ENCODE measurements around the gene CABP7.
A peak's percentile ranks its signal among the peaks of the same experiment; 100 is the strongest.

The CABP7 gene

DNA sequence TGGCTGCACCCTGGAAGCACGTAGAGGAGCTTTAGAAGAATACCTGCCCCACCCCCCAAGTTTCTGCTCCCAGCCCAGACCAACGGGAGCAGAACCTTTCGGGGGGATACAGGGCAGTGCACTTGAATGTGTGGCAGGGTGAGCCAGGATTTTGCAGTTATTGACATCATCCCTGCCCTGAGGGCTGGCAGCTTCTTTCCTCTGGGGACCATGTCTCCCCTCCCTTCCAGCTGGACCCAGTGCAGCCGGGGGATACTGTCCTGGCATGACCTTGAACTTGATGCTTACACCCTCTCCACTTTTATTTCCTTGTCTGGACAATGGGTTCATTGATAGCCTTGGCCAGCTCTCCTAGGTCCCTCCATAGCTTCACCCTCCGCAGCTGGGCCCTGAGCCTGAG is 4.1 kb upstream of the CABP7 start:
- no peak for DNase-seq (ENCODE audit: low read depth)
- no peak overlapping the region for H3K4me3 ChIP-seq (replicated peaks; ENCODE audit: low read depth, low read length)
- TF ChIP-seq, protein P1, sequence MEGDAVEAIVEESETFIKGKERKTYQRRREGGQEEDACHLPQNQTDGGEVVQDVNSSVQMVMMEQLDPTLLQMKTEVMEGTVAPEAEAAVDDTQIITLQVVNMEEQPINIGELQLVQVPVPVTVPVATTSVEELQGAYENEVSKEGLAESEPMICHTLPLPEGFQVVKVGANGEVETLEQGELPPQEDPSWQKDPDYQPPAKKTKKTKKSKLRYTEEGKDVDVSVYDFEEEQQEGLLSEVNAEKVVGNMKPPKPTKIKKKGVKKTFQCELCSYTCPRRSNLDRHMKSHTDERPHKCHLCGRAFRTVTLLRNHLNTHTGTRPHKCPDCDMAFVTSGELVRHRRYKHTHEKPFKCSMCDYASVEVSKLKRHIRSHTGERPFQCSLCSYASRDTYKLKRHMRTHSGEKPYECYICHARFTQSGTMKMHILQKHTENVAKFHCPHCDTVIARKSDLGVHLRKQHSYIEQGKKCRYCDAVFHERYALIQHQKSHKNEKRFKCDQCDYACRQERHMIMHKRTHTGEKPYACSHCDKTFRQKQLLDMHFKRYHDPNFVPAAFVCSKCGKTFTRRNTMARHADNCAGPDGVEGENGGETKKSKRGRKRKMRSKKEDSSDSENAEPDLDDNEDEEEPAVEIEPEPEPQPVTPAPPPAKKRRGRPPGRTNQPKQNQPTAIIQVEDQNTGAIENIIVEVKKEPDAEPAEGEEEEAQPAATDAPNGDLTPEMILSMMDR (IDR thresholded peaks at IDR 0.05; ENCODE audit: low read length, missing control alignments), result no peak

DNA sequence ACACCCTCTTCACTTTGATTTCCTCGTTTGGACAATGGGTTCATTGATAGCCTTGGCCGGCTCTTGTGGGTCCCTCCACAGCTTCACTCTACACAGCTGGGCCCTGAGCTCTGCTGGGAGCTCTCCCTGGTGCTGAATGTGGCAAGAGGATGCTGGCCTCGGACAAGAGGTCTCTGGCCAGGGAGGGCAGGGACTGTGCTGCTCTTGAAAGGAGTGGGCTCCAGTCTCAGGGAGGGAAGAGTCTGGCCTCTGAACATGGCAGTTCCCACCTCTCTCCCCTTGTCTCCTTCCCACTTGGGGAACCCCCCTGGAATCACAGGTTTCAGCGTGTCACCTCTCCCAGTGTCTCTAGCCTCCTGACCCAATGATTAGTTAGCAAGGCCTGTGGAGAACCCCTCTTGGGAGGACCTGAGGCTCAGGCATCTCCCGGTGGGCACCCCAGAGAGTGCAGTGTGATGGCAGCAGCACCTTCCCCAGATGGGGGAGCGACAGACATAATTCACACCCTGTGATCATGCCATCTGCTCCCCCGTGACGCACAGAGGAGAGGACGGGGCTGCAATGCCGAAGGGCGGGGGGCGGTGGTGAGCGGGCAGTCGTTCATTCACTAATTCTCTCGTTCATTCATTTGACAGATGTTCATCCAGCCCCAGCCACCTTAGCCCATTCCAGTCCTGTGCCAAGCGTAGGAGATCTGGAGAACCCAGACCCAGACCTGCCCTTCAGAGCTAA is 2.8 kb upstream of the CABP7 start:
- H3K4me3 ChIP-seq (replicated peaks; ENCODE audit: low read depth, low read length), result no peak overlapping the region
- DNase-seq (ENCODE audit: low read depth), result peak; percentile 86
- TF ChIP-seq, protein P1 (IDR thresholded peaks at IDR 0.05; ENCODE audit: low read length, missing control alignments), result no peak

DNA sequence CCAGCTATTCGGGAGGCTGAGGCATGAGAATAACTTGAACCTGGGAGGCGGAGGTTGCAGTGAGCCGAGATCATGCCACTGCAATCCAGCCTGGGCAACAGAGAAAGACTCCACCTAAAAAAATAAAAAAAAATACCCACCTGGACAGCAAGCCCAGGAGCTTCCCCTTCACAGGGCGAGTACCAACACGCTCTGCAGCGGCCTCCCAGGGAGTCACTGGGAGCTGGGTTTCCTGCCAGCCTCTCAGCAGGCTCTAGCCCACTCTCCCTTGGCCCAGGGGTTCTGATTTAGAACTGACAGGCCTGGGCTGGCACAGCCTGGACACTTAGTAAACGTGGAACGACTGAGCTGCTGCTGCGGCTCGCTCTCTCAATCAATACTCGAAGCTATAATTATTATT is 2.0 kb upstream of the CABP7 start:
- no peak overlapping the region for H3K4me3 ChIP-seq (replicated peaks; ENCODE audit: low read depth, low read length)
- no peak for DNase-seq (ENCODE audit: low read depth)
- TF ChIP-seq, protein P1 (IDR thresholded peaks at IDR 0.05; ENCODE audit: low read length, missing control alignments), result no peak

DNA sequence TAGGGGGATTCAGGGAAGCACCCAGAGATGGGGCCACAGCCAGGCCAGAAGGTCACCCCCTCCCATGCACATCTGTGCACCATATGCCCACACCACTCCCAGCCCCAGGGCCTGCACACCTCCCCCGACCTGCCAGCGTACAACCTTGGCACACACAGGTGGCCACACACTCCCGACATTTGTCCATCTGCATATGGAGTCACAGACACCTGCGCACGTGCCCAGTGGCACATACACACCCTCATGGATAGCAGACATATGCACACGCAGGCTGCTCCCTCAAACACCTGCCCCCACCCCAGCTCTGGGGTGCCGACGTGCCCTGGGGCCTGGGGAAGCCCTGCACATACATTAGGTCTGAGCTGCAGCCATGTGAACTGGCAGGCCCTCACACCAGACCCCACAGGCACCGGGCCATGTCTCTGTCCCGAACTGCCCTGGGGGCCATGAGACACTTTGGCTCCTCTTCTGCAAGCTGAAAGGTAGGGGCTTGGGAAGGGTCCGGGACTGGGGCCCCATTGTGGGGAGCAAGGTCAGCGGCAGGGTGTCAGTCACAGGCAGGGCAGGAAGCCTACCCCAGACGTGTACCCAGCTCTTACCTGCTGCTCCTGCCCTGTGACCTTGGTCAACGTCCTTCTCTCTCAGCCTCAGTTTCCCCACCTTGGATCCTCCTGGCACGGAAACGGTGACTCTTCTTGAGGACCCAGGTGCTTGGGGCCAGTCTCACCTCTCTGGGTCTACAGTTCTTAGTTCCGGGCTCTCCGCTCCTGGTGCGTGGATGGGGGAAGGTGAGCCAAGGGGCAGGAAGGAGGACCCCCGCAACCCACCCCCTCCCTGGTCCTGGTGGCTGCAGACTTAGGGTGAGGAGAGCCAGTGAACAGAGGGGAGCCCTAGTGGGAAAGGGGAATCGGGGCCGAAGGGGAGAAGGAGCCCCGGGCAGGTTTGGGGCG is 579 bp upstream of the CABP7 start:
- no peak overlapping the region for H3K4me3 ChIP-seq (replicated peaks; ENCODE audit: low read depth, low read length)
- TF ChIP-seq, protein P1 (IDR thresholded peaks at IDR 0.05; ENCODE audit: low read length, missing control alignments), result no peak
- DNase-seq (ENCODE audit: low read depth), result no peak

DNA sequence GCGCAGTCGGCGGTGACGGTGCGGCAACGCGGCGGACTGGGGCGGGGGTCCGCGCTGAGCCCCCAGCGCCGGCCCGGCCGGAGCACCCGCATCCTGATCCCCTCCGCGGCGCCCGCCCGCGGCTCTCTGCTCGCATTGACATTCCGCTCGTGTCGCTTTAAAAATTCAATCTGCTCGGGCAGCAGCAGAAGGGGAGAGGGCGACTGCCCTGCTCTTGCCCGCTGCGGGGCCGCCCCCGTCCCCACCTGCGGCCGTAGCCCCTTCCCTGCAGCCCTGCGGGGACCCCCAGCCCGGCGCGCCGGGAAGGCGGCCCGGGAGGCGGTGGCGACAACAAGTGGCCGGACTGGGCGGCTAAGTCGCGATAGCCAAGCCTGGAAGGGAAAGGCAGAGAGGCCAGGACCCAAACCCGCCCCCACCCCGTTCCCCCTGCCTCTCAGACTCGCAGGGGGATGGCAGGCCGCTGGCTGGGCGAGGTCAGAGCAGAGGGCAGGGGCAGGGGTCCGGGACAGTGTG is 1.1 kb downstream of the CABP7 start:
- TF ChIP-seq, protein P1 (IDR thresholded peaks at IDR 0.05; ENCODE audit: low read length, missing control alignments), result no peak
- H3K4me3 ChIP-seq (replicated peaks; ENCODE audit: low read depth, low read length), result no peak overlapping the region
- DNase-seq (ENCODE audit: low read depth), result no peak

DNA sequence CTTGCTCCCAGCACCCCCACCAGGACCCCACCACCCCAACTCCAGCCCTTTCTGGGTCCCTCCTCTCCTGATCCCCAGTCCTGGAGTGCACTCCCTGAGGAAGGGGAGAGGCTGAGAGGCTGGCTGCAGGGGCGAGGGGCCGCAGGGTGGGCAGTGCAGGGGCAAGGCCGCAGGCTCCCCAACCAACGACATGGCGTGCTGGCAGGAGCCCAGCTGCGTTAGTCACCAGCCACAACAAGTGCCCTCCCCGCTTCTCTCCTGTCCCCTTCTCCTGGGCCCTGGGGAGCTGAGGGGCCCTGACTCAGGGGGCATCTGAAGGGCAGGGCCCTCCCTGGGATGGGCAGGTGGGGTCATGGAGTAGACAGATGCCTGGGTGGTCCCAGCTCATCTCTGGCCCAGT is 2.3 kb downstream of the CABP7 start:
- no peak for DNase-seq (ENCODE audit: low read depth)
- TF ChIP-seq, protein P1 (IDR thresholded peaks at IDR 0.05; ENCODE audit: low read length, missing control alignments), result no peak
- H3K4me3 ChIP-seq (replicated peaks; ENCODE audit: low read depth, low read length), result no peak overlapping the region
